ENCODE data around the gene MAP3K20. TPM values are rescaled to one million over a fixed set of nuclear protein-coding genes. Genes with fewer than 3 reads are reported as not detected.

Gene MAP3K20
- total RNA-seq, 2 experiments from 2014 or later: 8.0 to 10.2 TPM

- Mint-ChIP-seq H3K9me3 (no peaks in the 10 kb centered on the region), H3K36me3 (ENCODE audit: low read depth) (no peaks in the 10 kb centered on the region), H3K27ac (no peak overlapping the region), H3K4me3 (no peak overlapping the region), H3K4me1 (ENCODE audit: low read depth) (peaks cover 4% of the 10 kb centered on the region), H3K27me3 (peaks cover 2% of the 10 kb centered on the region)
- no peak for TF ChIP-seq CTCF (IDR thresholded peaks at IDR 0.05)
- POLR2A ChIA-PET: interaction anchor here (1.8 kb wide), 1 partner anchor 8 kb away, joined by 4 read pairs; no protein-coding TSS in a partner anchor
- CTCF ChIA-PET: no interaction called here
- intact Hi-C loops (cut with micrococcal nuclease): no loop called here
- ATAC-seq (no peak), DNase-seq (no peak)
Observed at GRCh38 chr2:173232956-173233744, 157.5 kb downstream of the MAP3K20 start.

GRCh38 chr2:173235947-173236803 is 160.5 kb downstream of the MAP3K20 start:
- ATAC-seq (no peak), DNase-seq (no peak)
- H3K9me3 Mint-ChIP-seq: no peaks in the 10 kb centered on the region
- TF ChIP-seq CTCF (IDR thresholded peaks at IDR 0.05): no peak
- ChIA-PET POLR2A (no interaction called here), CTCF (interaction anchor here (1.6 kb wide), 1 partner anchor 209 kb away, joined by 4 read pairs; no protein-coding TSS in a partner anchor)
- intact Hi-C loops (cut with micrococcal nuclease): no loop called here
- no peaks in the 10 kb centered on the region for H3K36me3 Mint-ChIP-seq (ENCODE audit: low read depth)
- H3K4me1 Mint-ChIP-seq (ENCODE audit: low read depth): peaks cover 8% of the 10 kb centered on the region
- H3K27me3 Mint-ChIP-seq: no peaks in the 10 kb centered on the region
- no peak overlapping the region for H3K4me3 Mint-ChIP-seq
- no peak overlapping the region for H3K27ac Mint-ChIP-seq

GRCh38 chr2:173238385-173238784 is 162.7 kb downstream of the MAP3K20 start:
- Mint-ChIP-seq H3K27ac (no peak overlapping the region), H3K4me3 (no peak overlapping the region), H3K4me1 (ENCODE audit: low read depth) (peaks cover 7% of the 10 kb centered on the region), H3K36me3 (ENCODE audit: low read depth) (no peaks in the 10 kb centered on the region), H3K9me3 (no peaks in the 10 kb centered on the region), H3K27me3 (no peaks in the 10 kb centered on the region)
- ChIA-PET POLR2A (interaction anchor here (0.6 kb wide), 1 partner anchor 1868 kb away, joined by 3 read pairs; no protein-coding TSS in a partner anchor), CTCF (interaction anchor here (1.0 kb wide), 1 partner anchor 20 kb away, joined by 3 read pairs; no protein-coding TSS in a partner anchor)
- no peak for DNase-seq
- TF ChIP-seq CTCF (IDR thresholded peaks at IDR 0.05): no peak
- intact Hi-C loops (cut with micrococcal nuclease): no loop called here
- no peak for ATAC-seq

- ATAC-seq (no peak), DNase-seq (no peak)
- Mint-ChIP-seq H3K27ac (no peak overlapping the region), H3K4me1 (ENCODE audit: low read depth) (peaks cover 7% of the 10 kb centered on the region), H3K27me3 (no peaks in the 10 kb centered on the region), H3K36me3 (ENCODE audit: low read depth) (no peaks in the 10 kb centered on the region), H3K4me3 (no peak overlapping the region), H3K9me3 (no peaks in the 10 kb centered on the region)
- intact Hi-C loops (cut with micrococcal nuclease): no loop called here
- ChIA-PET CTCF (interaction anchor here (1.0 to 1.8 kb wide), 2 partner anchors 20 to 28 kb away, joined by 3 to 5 read pairs; no protein-coding TSS in a partner anchor), POLR2A (interaction anchor here (0.6 to 1.4 kb wide), 2 partner anchors 115 to 1868 kb away, joined by 3 to 5 read pairs; partner anchors contain the start of gene CDCA7)
- TF ChIP-seq CTCF (IDR thresholded peaks at IDR 0.05): no peak
Observed at GRCh38 chr2:173238831-173239230, 163.2 kb downstream of the MAP3K20 start.

Data from activated CD8-positive, alpha-beta T cell treated with anti-CD3 and anti-CD28 coated beads for 36 hours (primary cell).